HL-60 (cell line): Measurements from ENCODE around the gene GABRB3.
"Not testable (repeated sequence)": the region's sequence is repeated elsewhere in the genome, so short reads cannot be mapped to it uniquely, and the experiment has no call there.

Experiments
- DNase-seq, 2 experiments: peaks; one replicate each; pipeline ENCODE4 v3.0.0-alpha.2; 2010 to 2020; ENCODE audit warnings: low read depth in 1 of 2, low spot score in 1 of 2
- H3K27ac ChIP-seq: fragments of 250-450 bp; sonication (Bioruptor Pico); replicated peaks from 2 replicates; pipeline ENCODE4 v1.5.1; 2020; ENCODE audit warnings: mild to moderate bottlenecking, moderate library complexity
- H3K27me3 ChIP-seq: fragments of 250-450 bp; sonication (Bioruptor Pico); 2 replicates; pipeline ENCODE4 v1.5.1; 2021; ENCODE audit warnings: mild to moderate bottlenecking, moderate library complexity; ENCODE audit not compliant: insufficient read depth, poor library complexity, severe bottlenecking
- H3K4me3 ChIP-seq: replicated peaks from 2 replicates; pipeline ENCODE4 v1.5.1; 2011; ENCODE audit warnings: mild to moderate bottlenecking, control low read depth, low read length; ENCODE audit not compliant: insufficient read depth
- GABPA ChIP-seq: IDR thresholded peaks from 2 replicates; pipeline ENCODE4 v1.6.1; 2012; ENCODE audit warnings: low read depth
- POLR2AphosphoS5 ChIP-seq: IDR thresholded peaks from 2 replicates; pipeline ENCODE4 v1.6.1; 2012; ENCODE audit warnings: low read depth
- SPI1 ChIP-seq: IDR thresholded peaks from 2 replicates; pipeline ENCODE4 v1.6.1; 2012; ENCODE audit warnings: low read depth, mild to moderate bottlenecking, borderline replicate concordance
- TF ChIP-seq, protein P1 (sequence below): IDR thresholded peaks from one replicate; pipeline ENCODE4 v1.5.1; 2011; ENCODE audit warnings: low read length, control low read depth, inconsistent platforms; ENCODE audit not compliant: insufficient read depth
- TF ChIP-seq, protein P2 (sequence below): IDR thresholded peaks from 2 replicates; pipeline ENCODE4 v1.6.1; 2012; ENCODE audit warnings: low read depth; ENCODE audit not compliant: insufficient replicate concordance

Gene GABRB3

DNA sequence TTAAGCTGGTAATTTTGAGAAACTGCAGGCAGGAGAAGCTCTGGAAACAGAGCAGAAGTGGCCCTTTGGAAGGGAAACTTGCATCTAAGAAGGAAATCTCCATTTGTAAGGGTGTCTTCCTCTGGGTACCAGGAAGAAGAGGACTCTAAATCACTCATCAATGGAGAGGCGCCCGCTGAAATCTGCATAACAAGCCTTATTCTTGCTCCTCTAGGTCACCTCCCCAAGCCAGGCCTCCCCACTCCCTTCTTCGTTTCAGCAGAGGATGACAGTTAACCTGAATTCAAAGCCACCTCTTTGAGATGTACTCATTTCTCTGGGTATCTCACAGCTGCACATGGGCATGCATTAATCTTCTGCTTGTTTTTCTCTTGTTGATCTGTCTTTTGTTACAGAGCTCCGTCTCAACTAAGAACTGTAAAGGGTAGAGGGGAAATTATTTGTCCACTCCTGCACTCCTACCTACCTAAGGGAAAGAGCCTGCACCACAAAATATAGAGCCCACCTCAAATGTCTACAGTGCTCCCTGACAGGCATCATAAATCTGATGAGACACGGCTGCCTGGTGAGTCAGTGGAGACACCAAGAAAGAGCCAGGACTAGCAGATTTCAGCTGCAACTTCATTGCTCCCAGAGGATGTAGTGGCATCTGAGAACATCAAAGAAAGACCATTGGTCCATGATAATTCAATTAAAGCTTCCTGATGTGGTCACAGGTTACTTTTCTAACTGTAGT lies 51.5 kb downstream of the GABRB3 start:
- TF ChIP-seq, protein P1, sequence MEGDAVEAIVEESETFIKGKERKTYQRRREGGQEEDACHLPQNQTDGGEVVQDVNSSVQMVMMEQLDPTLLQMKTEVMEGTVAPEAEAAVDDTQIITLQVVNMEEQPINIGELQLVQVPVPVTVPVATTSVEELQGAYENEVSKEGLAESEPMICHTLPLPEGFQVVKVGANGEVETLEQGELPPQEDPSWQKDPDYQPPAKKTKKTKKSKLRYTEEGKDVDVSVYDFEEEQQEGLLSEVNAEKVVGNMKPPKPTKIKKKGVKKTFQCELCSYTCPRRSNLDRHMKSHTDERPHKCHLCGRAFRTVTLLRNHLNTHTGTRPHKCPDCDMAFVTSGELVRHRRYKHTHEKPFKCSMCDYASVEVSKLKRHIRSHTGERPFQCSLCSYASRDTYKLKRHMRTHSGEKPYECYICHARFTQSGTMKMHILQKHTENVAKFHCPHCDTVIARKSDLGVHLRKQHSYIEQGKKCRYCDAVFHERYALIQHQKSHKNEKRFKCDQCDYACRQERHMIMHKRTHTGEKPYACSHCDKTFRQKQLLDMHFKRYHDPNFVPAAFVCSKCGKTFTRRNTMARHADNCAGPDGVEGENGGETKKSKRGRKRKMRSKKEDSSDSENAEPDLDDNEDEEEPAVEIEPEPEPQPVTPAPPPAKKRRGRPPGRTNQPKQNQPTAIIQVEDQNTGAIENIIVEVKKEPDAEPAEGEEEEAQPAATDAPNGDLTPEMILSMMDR, result no peak
- TF ChIP-seq SPI1, result no peak
- TF ChIP-seq, protein P2, sequence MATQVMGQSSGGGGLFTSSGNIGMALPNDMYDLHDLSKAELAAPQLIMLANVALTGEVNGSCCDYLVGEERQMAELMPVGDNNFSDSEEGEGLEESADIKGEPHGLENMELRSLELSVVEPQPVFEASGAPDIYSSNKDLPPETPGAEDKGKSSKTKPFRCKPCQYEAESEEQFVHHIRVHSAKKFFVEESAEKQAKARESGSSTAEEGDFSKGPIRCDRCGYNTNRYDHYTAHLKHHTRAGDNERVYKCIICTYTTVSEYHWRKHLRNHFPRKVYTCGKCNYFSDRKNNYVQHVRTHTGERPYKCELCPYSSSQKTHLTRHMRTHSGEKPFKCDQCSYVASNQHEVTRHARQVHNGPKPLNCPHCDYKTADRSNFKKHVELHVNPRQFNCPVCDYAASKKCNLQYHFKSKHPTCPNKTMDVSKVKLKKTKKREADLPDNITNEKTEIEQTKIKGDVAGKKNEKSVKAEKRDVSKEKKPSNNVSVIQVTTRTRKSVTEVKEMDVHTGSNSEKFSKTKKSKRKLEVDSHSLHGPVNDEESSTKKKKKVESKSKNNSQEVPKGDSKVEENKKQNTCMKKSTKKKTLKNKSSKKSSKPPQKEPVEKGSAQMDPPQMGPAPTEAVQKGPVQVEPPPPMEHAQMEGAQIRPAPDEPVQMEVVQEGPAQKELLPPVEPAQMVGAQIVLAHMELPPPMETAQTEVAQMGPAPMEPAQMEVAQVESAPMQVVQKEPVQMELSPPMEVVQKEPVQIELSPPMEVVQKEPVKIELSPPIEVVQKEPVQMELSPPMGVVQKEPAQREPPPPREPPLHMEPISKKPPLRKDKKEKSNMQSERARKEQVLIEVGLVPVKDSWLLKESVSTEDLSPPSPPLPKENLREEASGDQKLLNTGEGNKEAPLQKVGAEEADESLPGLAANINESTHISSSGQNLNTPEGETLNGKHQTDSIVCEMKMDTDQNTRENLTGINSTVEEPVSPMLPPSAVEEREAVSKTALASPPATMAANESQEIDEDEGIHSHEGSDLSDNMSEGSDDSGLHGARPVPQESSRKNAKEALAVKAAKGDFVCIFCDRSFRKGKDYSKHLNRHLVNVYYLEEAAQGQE, result no peak
- no peak for TF ChIP-seq GABPA
- TF ChIP-seq POLR2AphosphoS5, result no peak
- DNase-seq, result no peak
- no peak overlapping the region for H3K4me3 ChIP-seq
- no peaks in the 10 kb centered on the region for H3K27me3 ChIP-seq
- H3K27ac ChIP-seq, result no peak overlapping the region

DNA sequence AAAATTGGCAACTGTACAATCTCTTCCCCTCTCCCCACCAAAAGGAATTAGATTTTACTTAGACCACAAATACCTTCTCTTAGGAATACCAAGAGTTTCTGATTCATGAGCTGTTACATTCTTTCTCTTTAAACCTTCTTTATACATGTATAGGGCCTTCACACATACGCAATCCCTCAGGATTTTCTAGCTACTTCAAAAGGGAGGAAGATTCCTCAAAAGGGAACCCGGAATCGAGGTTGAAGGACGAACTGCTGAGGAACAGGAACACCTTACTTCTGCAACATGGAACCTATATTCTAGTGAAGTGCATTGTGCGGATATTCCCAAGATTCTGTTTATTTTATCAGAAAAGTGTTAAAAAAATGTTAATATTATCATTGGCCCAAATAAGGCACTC lies 52.3 kb downstream of the GABRB3 start:
- TF ChIP-seq GABPA, result no peak
- TF ChIP-seq, protein P2, result no peak
- TF ChIP-seq POLR2AphosphoS5, result no peak
- TF ChIP-seq SPI1, result no peak
- TF ChIP-seq, protein P1, result no peak
- Histone ChIP-seq H3K27me3 (no peaks in the 10 kb centered on the region), H3K4me3 (no peak overlapping the region), H3K27ac (no peak overlapping the region)
- DNase-seq, result no peak

DNA sequence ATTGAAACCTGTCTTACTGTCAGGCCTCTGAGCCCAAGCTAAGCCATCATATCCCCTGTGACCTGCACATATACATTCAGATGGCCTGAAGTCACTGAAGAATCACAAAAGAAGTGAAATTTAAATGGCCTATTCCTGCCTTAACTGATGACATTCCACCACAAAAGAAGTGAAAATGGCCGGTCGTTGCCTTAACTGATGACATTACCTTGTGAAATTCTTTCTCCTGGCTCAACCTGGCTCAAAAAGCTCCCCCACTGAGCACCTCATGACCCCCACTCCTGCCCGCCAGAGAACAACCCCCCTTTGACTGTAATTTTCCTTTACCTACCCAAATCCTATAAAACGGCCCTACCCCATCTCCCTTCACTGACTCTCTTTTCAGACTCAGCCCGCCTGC lies 53.0 kb downstream of the GABRB3 start:
- H3K4me3 ChIP-seq, H3K27me3 ChIP-seq, DNase-seq, H3K27ac ChIP-seq: not testable (repeated sequence)

DNA sequence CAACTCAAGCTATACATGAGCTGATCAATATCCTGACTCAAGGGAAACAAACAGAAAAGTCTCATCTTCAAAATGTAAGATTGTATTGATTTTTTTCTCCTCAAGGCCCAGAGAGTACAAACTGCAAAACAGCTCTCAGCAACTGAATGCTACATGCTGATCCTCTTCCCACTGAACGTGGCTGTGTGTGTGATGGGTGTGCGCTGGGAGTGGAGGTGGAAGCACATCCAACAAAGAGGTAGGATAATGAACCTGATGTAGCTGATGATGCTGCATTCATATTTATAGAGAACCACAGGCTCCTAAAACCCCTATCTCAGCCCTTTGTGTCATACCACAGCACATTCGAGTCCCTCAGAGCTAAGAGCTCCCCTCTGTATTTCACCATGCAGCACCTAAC lies 56.8 kb downstream of the GABRB3 start:
- no peak for DNase-seq
- H3K27ac ChIP-seq, result no peak overlapping the region
- no peaks in the 10 kb centered on the region for H3K27me3 ChIP-seq
- no peak overlapping the region for H3K4me3 ChIP-seq
- no peak for TF ChIP-seq SPI1
- TF ChIP-seq, protein P2, result no peak
- no peak for TF ChIP-seq POLR2AphosphoS5
- TF ChIP-seq, protein P1, result no peak
- no peak for TF ChIP-seq GABPA
